Measurements from ENCODE around the gene OPRD1. TPM values are rescaled to one million over a fixed set of nuclear protein-coding genes. Genes with fewer than 3 reads are reported as not detected.

The OPRD1 gene
- total RNA-seq, 2 experiments from 2014 or later = not detected

GRCh38 chr1:28860332-28861073 is 48.5 kb downstream of the OPRD1 start:
- no peak overlapping the region for H2AFZ ChIP-seq (ENCODE audit: low read length)
- CTCF ChIA-PET (ENCODE audit: unreplicated experiment) = interaction anchor here (0.5 kb wide), 1 partner anchor 217 kb away, joined by 3 read pairs; no protein-coding TSS in a partner anchor
- H3K4me2 ChIP-seq (ENCODE audit: low read length) = no peak overlapping the region
- H4K20me1 ChIP-seq (ENCODE audit: insufficient read depth, low read length) = no peaks in the 10 kb centered on the region; the same call in 1 of the 2 replicates
- intact Hi-C loops (cut with micrococcal nuclease; ENCODE audit: unreplicated experiment) = no loop called here
- no peak for DNase-seq (ENCODE audit: low spot score)
- POLR2A ChIA-PET = no interaction called here
- H3K36me3 ChIP-seq (ENCODE audit: insufficient read depth, low read length) = no peaks in the 10 kb centered on the region
- no peaks in the 10 kb centered on the region for H3K9me2 ChIP-seq (ENCODE audit: insufficient read depth, low read length)
- no peak overlapping the region for H3K27ac ChIP-seq (ENCODE audit: low read depth, low read length, poor library complexity, severe bottlenecking)
- no TSS peak for BruUV-seq (replicated peaks)
- TF ChIP-seq EZH2phosphoT487 (IDR thresholded peaks at IDR 0.05; ENCODE audit: borderline replicate concordance, low read depth, low read length) (no peak), CTCF (conservative IDR thresholded peaks at IDR 0.05; ENCODE audit: low read length) (no peak)
- no peaks in the 10 kb centered on the region for H3K79me2 ChIP-seq (ENCODE audit: insufficient read depth, low read depth, low read length)
- no peaks in the 10 kb centered on the region for H3K4me1 ChIP-seq (ENCODE audit: insufficient read depth, low read length, poor library complexity, severe bottlenecking)
- H3K9me3 ChIP-seq (ENCODE audit: low read length) = no peaks in the 10 kb centered on the region
- H3K4me3 ChIP-seq (ENCODE audit: low read depth, low read length, poor library complexity, severe bottlenecking) = no peak overlapping the region

GRCh38 chr1:28862571-28863403 is 50.8 kb downstream of the OPRD1 start:
- DNase-seq (ENCODE audit: low spot score) = no peak
- CTCF ChIA-PET (ENCODE audit: unreplicated experiment) = no interaction called here
- no peak overlapping the region for H3K4me2 ChIP-seq (ENCODE audit: low read length)
- H3K79me2 ChIP-seq (ENCODE audit: insufficient read depth, low read depth, low read length) = no peaks in the 10 kb centered on the region
- TF ChIP-seq EZH2phosphoT487 (IDR thresholded peaks at IDR 0.05; ENCODE audit: borderline replicate concordance, low read depth, low read length) (no peak), CTCF (conservative IDR thresholded peaks at IDR 0.05; ENCODE audit: low read length) (no peak)
- no peaks in the 10 kb centered on the region for H3K4me1 ChIP-seq (ENCODE audit: insufficient read depth, low read length, poor library complexity, severe bottlenecking)
- H3K4me3 ChIP-seq (ENCODE audit: low read depth, low read length, poor library complexity, severe bottlenecking) = no peak overlapping the region
- H4K20me1 ChIP-seq (ENCODE audit: insufficient read depth, low read length) = no peaks in the 10 kb centered on the region; the same call in 1 of the 2 replicates
- H2AFZ ChIP-seq (ENCODE audit: low read length) = no peak overlapping the region
- H3K9me2 ChIP-seq (ENCODE audit: insufficient read depth, low read length) = no peaks in the 10 kb centered on the region
- BruUV-seq (replicated peaks) = no TSS peak
- intact Hi-C loops (cut with micrococcal nuclease; ENCODE audit: unreplicated experiment) = no loop called here
- no peaks in the 10 kb centered on the region for H3K9me3 ChIP-seq (ENCODE audit: low read length)
- H3K27ac ChIP-seq (ENCODE audit: low read depth, low read length, poor library complexity, severe bottlenecking) = no peak overlapping the region
- POLR2A ChIA-PET = no interaction called here
- no peaks in the 10 kb centered on the region for H3K36me3 ChIP-seq (ENCODE audit: insufficient read depth, low read length)

Measured in OCI-LY7 (cell line).